ENCODE measurements around the gene PPP2R2C. TPM values are rescaled to one million over a fixed set of nuclear protein-coding genes. Genes with fewer than 3 reads are reported as not detected.

Gene PPP2R2C
- total RNA-seq, 1 donor, result under 0.01 TPM

DNA sequence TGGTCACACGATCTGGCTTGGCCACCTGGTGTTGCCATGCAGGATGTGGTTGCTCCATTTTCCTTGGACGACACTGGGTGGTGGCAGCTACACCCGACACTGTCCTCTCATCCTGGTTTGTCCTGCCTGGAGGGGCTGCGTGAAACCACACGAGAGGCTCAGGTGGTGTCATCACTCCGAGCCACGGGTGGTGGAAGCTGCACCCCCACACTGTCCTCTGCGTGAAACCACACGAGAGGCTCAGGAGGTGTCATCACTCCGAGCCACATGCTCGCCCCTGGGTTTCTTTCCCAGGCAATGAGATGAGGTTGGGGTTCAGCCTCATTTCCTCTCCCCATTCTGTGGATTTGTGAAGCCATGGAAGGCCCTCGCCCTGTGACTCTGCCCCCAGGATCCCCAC lies 168.5 kb downstream of the PPP2R2C start:
- H3K79me2 ChIP-seq (ENCODE audit: insufficient read depth, low read length), result no peaks in the 10 kb centered on the region
- TF ChIP-seq, protein P1, sequence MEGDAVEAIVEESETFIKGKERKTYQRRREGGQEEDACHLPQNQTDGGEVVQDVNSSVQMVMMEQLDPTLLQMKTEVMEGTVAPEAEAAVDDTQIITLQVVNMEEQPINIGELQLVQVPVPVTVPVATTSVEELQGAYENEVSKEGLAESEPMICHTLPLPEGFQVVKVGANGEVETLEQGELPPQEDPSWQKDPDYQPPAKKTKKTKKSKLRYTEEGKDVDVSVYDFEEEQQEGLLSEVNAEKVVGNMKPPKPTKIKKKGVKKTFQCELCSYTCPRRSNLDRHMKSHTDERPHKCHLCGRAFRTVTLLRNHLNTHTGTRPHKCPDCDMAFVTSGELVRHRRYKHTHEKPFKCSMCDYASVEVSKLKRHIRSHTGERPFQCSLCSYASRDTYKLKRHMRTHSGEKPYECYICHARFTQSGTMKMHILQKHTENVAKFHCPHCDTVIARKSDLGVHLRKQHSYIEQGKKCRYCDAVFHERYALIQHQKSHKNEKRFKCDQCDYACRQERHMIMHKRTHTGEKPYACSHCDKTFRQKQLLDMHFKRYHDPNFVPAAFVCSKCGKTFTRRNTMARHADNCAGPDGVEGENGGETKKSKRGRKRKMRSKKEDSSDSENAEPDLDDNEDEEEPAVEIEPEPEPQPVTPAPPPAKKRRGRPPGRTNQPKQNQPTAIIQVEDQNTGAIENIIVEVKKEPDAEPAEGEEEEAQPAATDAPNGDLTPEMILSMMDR (IDR thresholded peaks at IDR 0.05; ENCODE audit: extremely low read depth, low read depth, low read length), result no peak
- H3K9me3 ChIP-seq (ENCODE audit: low read depth, low read length), result no peaks in the 10 kb centered on the region
- H3K27ac ChIP-seq (ENCODE audit: low read depth, low read length), result no peak overlapping the region
- no peak overlapping the region for H2AFZ ChIP-seq (ENCODE audit: low read length)
- H3K36me3 ChIP-seq (ENCODE audit: insufficient read depth, low read length), result no peaks in the 10 kb centered on the region
- H3K4me3 ChIP-seq (ENCODE audit: insufficient read depth, low read length), result no peak overlapping the region
- H4K20me1 ChIP-seq (ENCODE audit: insufficient read depth, low read length), result no peaks in the 10 kb centered on the region
- DNase-seq (ENCODE audit: insufficient read length, low spot score, missing footprints), result no peak
- no peak overlapping the region for H3K4me2 ChIP-seq (ENCODE audit: insufficient read depth, low read length)
- H3K4me1 ChIP-seq (ENCODE audit: insufficient read depth, low read length), result no peaks in the 10 kb centered on the region
- peaks cover 21% of the 10 kb centered on the region for H3K27me3 ChIP-seq (ENCODE audit: insufficient read depth, low read length)

DNA sequence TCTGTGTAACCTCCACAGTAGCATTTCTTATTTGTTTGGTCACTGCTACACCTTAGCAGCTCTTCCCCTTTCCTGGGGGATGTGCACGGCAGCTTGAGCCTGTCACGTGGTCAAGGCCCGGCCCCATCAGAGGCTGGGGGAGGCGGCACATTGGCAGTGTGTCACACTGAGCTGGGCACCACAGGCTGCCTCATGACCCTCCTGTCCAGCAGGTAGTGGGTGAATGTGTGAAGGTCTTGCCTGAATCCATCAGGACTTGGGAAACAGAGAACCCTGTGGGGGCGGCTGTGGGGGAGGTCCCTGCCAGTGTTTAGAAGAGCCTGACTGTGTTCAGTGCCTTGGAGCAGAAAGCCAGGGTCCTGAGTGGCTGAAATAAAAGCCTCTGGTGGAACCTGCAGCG lies 169.5 kb downstream of the PPP2R2C start:
- Histone ChIP-seq H3K27me3 (ENCODE audit: insufficient read depth, low read length) (peaks cover 12% of the 10 kb centered on the region), H4K20me1 (ENCODE audit: insufficient read depth, low read length) (peaks cover 4% of the 10 kb centered on the region), H3K36me3 (ENCODE audit: insufficient read depth, low read length) (no peaks in the 10 kb centered on the region), H3K4me1 (ENCODE audit: insufficient read depth, low read length) (no peaks in the 10 kb centered on the region), H3K4me3 (ENCODE audit: insufficient read depth, low read length) (no peak overlapping the region), H3K9me3 (ENCODE audit: low read depth, low read length) (no peaks in the 10 kb centered on the region), H2AFZ (ENCODE audit: low read length) (no peak overlapping the region), H3K79me2 (ENCODE audit: insufficient read depth, low read length) (no peaks in the 10 kb centered on the region), H3K4me2 (ENCODE audit: insufficient read depth, low read length) (no peak overlapping the region), H3K27ac (ENCODE audit: low read depth, low read length) (no peak overlapping the region)
- no peak for DNase-seq (ENCODE audit: insufficient read length, low spot score, missing footprints)
- TF ChIP-seq, protein P1 (IDR thresholded peaks at IDR 0.05; ENCODE audit: extremely low read depth, low read depth, low read length), result no peak

GRCh38 chr4:6301732-6302442 lies 170.5 kb downstream of the PPP2R2C start:
- H3K27ac ChIP-seq (ENCODE audit: low read depth, low read length), result no peak overlapping the region
- TF ChIP-seq, protein P1 (IDR thresholded peaks at IDR 0.05; ENCODE audit: extremely low read depth, low read depth, low read length), result no peak
- H3K4me1 ChIP-seq (ENCODE audit: insufficient read depth, low read length), result no peaks in the 10 kb centered on the region
- no peaks in the 10 kb centered on the region for H3K9me3 ChIP-seq (ENCODE audit: low read depth, low read length)
- H3K4me2 ChIP-seq (ENCODE audit: insufficient read depth, low read length), result no peak overlapping the region
- H4K20me1 ChIP-seq (ENCODE audit: insufficient read depth, low read length), result peaks cover 4% of the 10 kb centered on the region
- no peaks in the 10 kb centered on the region for H3K79me2 ChIP-seq (ENCODE audit: insufficient read depth, low read length)
- no peak overlapping the region for H2AFZ ChIP-seq (ENCODE audit: low read length)
- peaks cover 4% of the 10 kb centered on the region for H3K27me3 ChIP-seq (ENCODE audit: insufficient read depth, low read length)
- H3K36me3 ChIP-seq (ENCODE audit: insufficient read depth, low read length), result no peaks in the 10 kb centered on the region
- H3K4me3 ChIP-seq (ENCODE audit: insufficient read depth, low read length), result no peak overlapping the region
- DNase-seq (ENCODE audit: insufficient read length, low spot score, missing footprints), result no peak

GRCh38 chr4:6301051-6301731 lies 171.2 kb downstream of the PPP2R2C start:
- TF ChIP-seq, protein P1 (IDR thresholded peaks at IDR 0.05; ENCODE audit: extremely low read depth, low read depth, low read length), result no peak
- H3K36me3 ChIP-seq (ENCODE audit: insufficient read depth, low read length), result peaks cover 3% of the 10 kb centered on the region
- no peaks in the 10 kb centered on the region for H3K4me1 ChIP-seq (ENCODE audit: insufficient read depth, low read length)

More at GRCh38 chr4:6301051-6301731, 171.2 kb downstream of the PPP2R2C start:
- Histone ChIP-seq H3K9me3 (ENCODE audit: low read depth, low read length) (no peaks in the 10 kb centered on the region), H3K4me2 (ENCODE audit: insufficient read depth, low read length) (no peak overlapping the region), H2AFZ (ENCODE audit: low read length) (no peak overlapping the region), H3K4me3 (ENCODE audit: insufficient read depth, low read length) (no peak overlapping the region), H4K20me1 (ENCODE audit: insufficient read depth, low read length) (peaks cover 4% of the 10 kb centered on the region), H3K79me2 (ENCODE audit: insufficient read depth, low read length) (no peaks in the 10 kb centered on the region), H3K27ac (ENCODE audit: low read depth, low read length) (no peak overlapping the region), H3K27me3 (ENCODE audit: insufficient read depth, low read length) (no peaks in the 10 kb centered on the region)
- DNase-seq (ENCODE audit: insufficient read length, low spot score, missing footprints), result peak; percentile 87

Data from osteoblast (primary cell).